Caco-2 (cell line): ENCODE results near the gene SECISBP2L. TPM values are rescaled to one million over a fixed set of nuclear protein-coding genes. Genes with fewer than 3 reads are reported as not detected.

ENCODE experiments used
- BruUV-seq: library from RNA; stranded (reverse); fragments of 400-500 nt; replicated peaks from 2 replicates; lab custom pipeline; 2021; lab: Mats Ljungman, UMichigan
- CTCF ChIA-PET: fragments of 300-600 bp; sonication (Branson Sonifier 250); formaldehyde crosslinking; loops from one replicate; lab custom pipeline; 2022; ENCODE audit warnings: antibody characterized with exemption; lab: Charles Lee
- POLR2A ChIA-PET: fragments of 300-600 bp; sonication (Branson Sonifier 250); formaldehyde crosslinking; loops from one replicate; lab custom pipeline; 2022; ENCODE audit warnings: antibody characterized with exemption; lab: Charles Lee
- DNase-seq, 2 experiments: peaks; one replicate each; pipeline versions ENCODE4 v3.0.0 to v3.0.0-alpha.2; 2020 to 2022
- H3K27me3 ChIP-seq: replicated peaks from 2 replicates; pipeline ENCODE4 v1.6.0; 2011; ENCODE audit warnings: low read length; ENCODE audit not compliant: control insufficient read depth, insufficient read depth
- H3K36me3 ChIP-seq: 2 replicates; pipeline ENCODE4 v1.5.1; 2011; ENCODE audit warnings: low read length; ENCODE audit not compliant: control insufficient read depth, insufficient read depth
- H3K4me1 ChIP-seq: fragments of 250-450 bp; sonication (Bioruptor Pico); 2 replicates; pipeline ENCODE4 v1.5.1; 2020; ENCODE audit warnings: mild to moderate bottlenecking
- H3K4me3 ChIP-seq: 2 replicates; pipeline ENCODE4 v1.5.1; 2011; ENCODE audit warnings: low read depth, mild to moderate bottlenecking, control low read depth, low read length
- H3K9me3 ChIP-seq: fragments of 250-450 bp; sonication (Bioruptor Pico); 2 replicates; pipeline ENCODE4 v1.5.1; 2020; ENCODE audit warnings: mild to moderate bottlenecking, moderate library complexity
- H3K27ac Mint-ChIP-seq: one replicate; pipeline ENCODE4 v1.8.0; 2022; ENCODE audit warnings: mixed read lengths; ENCODE audit not compliant: unreplicated experiment
- H3K27me3 Mint-ChIP-seq: one replicate; pipeline ENCODE4 v1.8.0; 2022; ENCODE audit warnings: mixed read lengths; ENCODE audit not compliant: insufficient read depth, unreplicated experiment
- H3K36me3 Mint-ChIP-seq: one replicate; pipeline ENCODE4 v1.8.0; 2022; ENCODE audit warnings: mild to moderate bottlenecking, mixed read lengths; ENCODE audit not compliant: insufficient read depth, unreplicated experiment
- H3K4me1 Mint-ChIP-seq: one replicate; pipeline ENCODE4 v1.8.0; 2022; ENCODE audit warnings: low read depth, mixed read lengths; ENCODE audit not compliant: unreplicated experiment
- H3K4me3 Mint-ChIP-seq: one replicate; pipeline ENCODE4 v1.8.0; 2022; ENCODE audit warnings: mild to moderate bottlenecking, moderate library complexity, mixed read lengths; ENCODE audit not compliant: unreplicated experiment
- H3K9me3 Mint-ChIP-seq: one replicate; pipeline ENCODE4 v1.8.0; 2022; ENCODE audit warnings: mixed read lengths; ENCODE audit not compliant: unreplicated experiment
- CTCF ChIP-seq, 2 experiments: fragments of 200-600 bp in 1 of 2; IDR thresholded peaks; 1 replicate in 1 of 2; 2 replicates in 1 of 2; pipeline versions ENCODE4 v1.5.1 to v1.8.0; 2011 to 2022; ENCODE audit warnings: antibody characterized with exemption in 1 of 2, control low read depth in 1 of 2, inconsistent platforms in 1 of 2, low read depth in 1 of 2, low read length in 1 of 2, mild to moderate bottlenecking in 1 of 2, moderate library complexity in 1 of 2; ENCODE audit not compliant: insufficient read depth in 1 of 2, severe bottlenecking in 1 of 2, unreplicated experiment in 1 of 2
- intact Hi-C: fragments of 100-400 bp; cut with micrococcal nuclease; formaldehyde crosslinking; loops from one replicate; pipeline ENCODE4 v1.10.0; 2022; ENCODE audit not compliant: unreplicated experiment
- total RNA-seq: library from RNA; stranded (reverse); gene quantifications from 2 replicates; pipeline ENCODE4 v1.2.3, GENCODE V29; 2022

Gene SECISBP2L
- total RNA-seq, 1 experiment from 2014 or later: 27.9 TPM

- intact Hi-C loops: no loop called here
- Mint-ChIP-seq H3K4me1 (no peaks in the 10 kb centered on the region), H3K9me3 (no peaks in the 10 kb centered on the region), H3K4me3 (no peak overlapping the region), H3K27ac (no peak overlapping the region), H3K27me3 (no peaks in the 10 kb centered on the region), H3K36me3 (peaks cover 43% of the 10 kb centered on the region)
- H3K27me3 ChIP-seq: no peaks in the 10 kb centered on the region
- no peaks in the 10 kb centered on the region for H3K9me3 ChIP-seq
- ChIA-PET CTCF (no interaction called here), POLR2A (no interaction called here)
- H3K4me1 ChIP-seq: no peaks in the 10 kb centered on the region
- no TSS peak for BruUV-seq
- no peak overlapping the region for H3K4me3 ChIP-seq
- TF ChIP-seq CTCF (IDR thresholded peaks at IDR 0.05; ENCODE audit: insufficient read depth in 1 of 2, low read depth in 1 of 2, low read length in 1 of 2, severe bottlenecking in 1 of 2, unreplicated experiment in 1 of 2): no peak
- H3K36me3 ChIP-seq: no peaks in the 10 kb centered on the region
- DNase-seq: no peak
These were observed 52.9 kb downstream of the SECISBP2L start for GRCh38 chr15:48993380-48993779.

GRCh38 chr15:48992545-48992944, 53.7 kb downstream of the SECISBP2L start:
- H3K4me1 Mint-ChIP-seq: no peaks in the 10 kb centered on the region
- no peaks in the 10 kb centered on the region for H3K27me3 ChIP-seq
- no peaks in the 10 kb centered on the region for H3K9me3 ChIP-seq
- ChIA-PET CTCF (interaction anchor here (1.5 kb wide), 1 partner anchor 17 kb away, joined by 3 read pairs; no protein-coding TSS in a partner anchor), POLR2A (no interaction called here)
- no peak overlapping the region for H3K4me3 Mint-ChIP-seq
- no peak overlapping the region for H3K27ac Mint-ChIP-seq
- peaks cover 46% of the 10 kb centered on the region for H3K36me3 Mint-ChIP-seq
- TF ChIP-seq CTCF (IDR thresholded peaks at IDR 0.05; ENCODE audit: insufficient read depth in 1 of 2, low read depth in 1 of 2, low read length in 1 of 2, severe bottlenecking in 1 of 2, unreplicated experiment in 1 of 2): no peak
- no TSS peak for BruUV-seq
- H3K4me1 ChIP-seq: no peaks in the 10 kb centered on the region
- H3K36me3 ChIP-seq: no peaks in the 10 kb centered on the region
- H3K27me3 Mint-ChIP-seq: no peaks in the 10 kb centered on the region
- no peaks in the 10 kb centered on the region for H3K9me3 Mint-ChIP-seq
- intact Hi-C loops: no loop called here
- DNase-seq: no peak
- H3K4me3 ChIP-seq: no peak overlapping the region

GRCh38 chr15:48992096-48992495, 54.1 kb downstream of the SECISBP2L start:
- TF ChIP-seq CTCF (IDR thresholded peaks at IDR 0.05; ENCODE audit: insufficient read depth in 1 of 2, low read depth in 1 of 2, low read length in 1 of 2, severe bottlenecking in 1 of 2, unreplicated experiment in 1 of 2): no peak
- Mint-ChIP-seq H3K27me3 (no peaks in the 10 kb centered on the region), H3K27ac (no peak overlapping the region), H3K4me1 (no peaks in the 10 kb centered on the region), H3K9me3 (no peaks in the 10 kb centered on the region), H3K36me3 (peaks cover 42% of the 10 kb centered on the region), H3K4me3 (no peak overlapping the region)
- TSS peak; percentile 14 for BruUV-seq
- CTCF ChIA-PET: interaction anchor here (1.5 kb wide), 1 partner anchor 17 kb away, joined by 3 read pairs; no protein-coding TSS in a partner anchor
- Histone ChIP-seq H3K4me1 (no peaks in the 10 kb centered on the region), H3K4me3 (no peak overlapping the region), H3K9me3 (no peaks in the 10 kb centered on the region), H3K36me3 (no peaks in the 10 kb centered on the region), H3K27me3 (no peaks in the 10 kb centered on the region)
- POLR2A ChIA-PET: no interaction called here
- intact Hi-C loops: no loop called here
- DNase-seq: no peak
